ENCODE results near the gene ADAM8. TPM values are rescaled to one million over a fixed set of nuclear protein-coding genes. Genes with fewer than 3 reads are reported as not detected.

The ADAM8 gene
- total and polyA plus RNA-seq, 10 of the 15 experiments (the other 5 are each of a cell fraction or from before 2014, with no cell fraction given) = 0.37 to 92.7 (median 21.7) TPM

DNA sequence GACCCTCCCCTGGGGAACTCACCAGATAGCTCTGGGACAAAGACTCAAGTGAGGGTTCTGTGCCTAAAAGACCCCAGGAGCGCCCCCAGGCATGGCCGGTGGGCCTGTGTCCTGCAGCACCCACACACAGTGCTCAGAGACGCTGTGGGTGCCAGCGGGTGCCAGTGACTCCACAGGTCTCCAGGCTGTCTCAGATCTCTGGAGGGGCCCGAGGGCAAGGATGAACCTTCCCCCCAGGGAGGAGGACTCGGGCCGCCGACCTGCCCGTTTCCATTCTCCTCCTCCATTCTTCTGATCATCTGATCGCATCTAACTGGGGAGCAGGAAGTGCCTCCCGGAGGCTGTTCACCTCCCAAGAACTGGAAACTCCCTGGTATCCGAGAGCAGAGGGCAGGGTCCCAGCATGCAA is 980 bp downstream of the ADAM8 start:
- Histone ChIP-seq H3K9ac (ENCODE audit: control insufficient read depth, insufficient read depth, low read length) (peak overlapping the region; percentile 92), H3K79me2 (ENCODE audit: control insufficient read depth, insufficient read depth, low read length) (peaks cover 23% of the 10 kb centered on the region), H3K4me1 (ENCODE audit: control insufficient read depth, insufficient read depth, low read length) (peaks cover 33% of the 10 kb centered on the region), H4K20me1 (ENCODE audit: control insufficient read depth, insufficient read depth) (no peaks in the 10 kb centered on the region; the same call in 1 of the 2 replicates), H3K36me3 (ENCODE audit: control insufficient read depth in 2 of 2, insufficient read depth in 2 of 2, low read length in 1 of 2) (peaks cover 5 to 25% of the 10 kb centered on the region in 2 experiments), H3K27me3 (replicated peaks in 1 of 2; ENCODE audit: control insufficient read depth in 2 of 2, insufficient read depth in 2 of 2, low read length in 1 of 2) (no peaks in the 10 kb centered on the region), H2AFZ (ENCODE audit: control insufficient read depth, low read depth, low read length) (peak overlapping the region; percentile 48), H3K27ac (ENCODE audit: control insufficient read depth, insufficient read depth) (peak overlapping the region; percentile 96), H3K4me3 (peak overlapping the region; percentile 94), H3K9me3 (replicated peaks; ENCODE audit: control insufficient read depth, insufficient read depth, low read length) (no peaks in the 10 kb centered on the region), H3K4me2 (ENCODE audit: control insufficient read depth, insufficient read depth) (peak overlapping the region; percentile 90)
- FAIRE-seq (peak; percentile 88), DNase-seq (ENCODE audit: low read depth, low spot score) (no peak), ATAC-seq (peak; percentile 73)
- TF ChIP-seq RAD21 (IDR thresholded peaks at IDR 0.05; ENCODE audit: insufficient read depth, low read depth, low read length) (peak; percentile 19; the same call in 1 of the 2 replicates), TAF1 (IDR thresholded peaks at IDR 0.05; ENCODE audit: borderline replicate concordance, low read depth, low read length) (0 out of 2 replicates have a peak, but pooled peaks have one; percentile 13), POLR2AphosphoS5 (IDR thresholded peaks at IDR 0.05; ENCODE audit: low read length) (peak; percentile 67), SMAD5 (IDR thresholded peaks at IDR 0.05; ENCODE audit: low read depth) (peak; percentile 12; the same call in 1 of the 2 replicates), IKZF2 (IDR thresholded peaks at IDR 0.05) (peak in 1 of 2 experiments; percentile 9; a peak in 1 of 4 replicates), SIN3A (IDR thresholded peaks at IDR 0.05; ENCODE audit: low read depth, low read length) (0 out of 2 replicates have a peak, but pooled peaks have one; percentile 29), RELA (IDR thresholded peaks at IDR 0.05; ENCODE audit: borderline replicate concordance, partially characterized antibody) (peak; percentile 27), CHD2 (IDR thresholded peaks at IDR 0.05; ENCODE audit: borderline replicate concordance, low read depth, low read length) (no peak), CREM (IDR thresholded peaks at IDR 0.05; ENCODE audit: low read depth) (no peak), SPI1 (IDR thresholded peaks at IDR 0.05; ENCODE audit: borderline replicate concordance, insufficient read depth, low read depth, low read length) (peak; percentile 13; the same call in 1 of the 2 replicates)
- TF ChIP-seq, protein P1, sequence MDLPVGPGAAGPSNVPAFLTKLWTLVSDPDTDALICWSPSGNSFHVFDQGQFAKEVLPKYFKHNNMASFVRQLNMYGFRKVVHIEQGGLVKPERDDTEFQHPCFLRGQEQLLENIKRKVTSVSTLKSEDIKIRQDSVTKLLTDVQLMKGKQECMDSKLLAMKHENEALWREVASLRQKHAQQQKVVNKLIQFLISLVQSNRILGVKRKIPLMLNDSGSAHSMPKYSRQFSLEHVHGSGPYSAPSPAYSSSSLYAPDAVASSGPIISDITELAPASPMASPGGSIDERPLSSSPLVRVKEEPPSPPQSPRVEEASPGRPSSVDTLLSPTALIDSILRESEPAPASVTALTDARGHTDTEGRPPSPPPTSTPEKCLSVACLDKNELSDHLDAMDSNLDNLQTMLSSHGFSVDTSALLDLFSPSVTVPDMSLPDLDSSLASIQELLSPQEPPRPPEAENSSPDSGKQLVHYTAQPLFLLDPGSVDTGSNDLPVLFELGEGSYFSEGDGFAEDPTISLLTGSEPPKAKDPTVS (IDR thresholded peaks at IDR 0.05; ENCODE audit: low read depth, low read length) = 0 out of 2 replicates have a peak, but pooled peaks have one; percentile 16
- TF ChIP-seq, protein P2, sequence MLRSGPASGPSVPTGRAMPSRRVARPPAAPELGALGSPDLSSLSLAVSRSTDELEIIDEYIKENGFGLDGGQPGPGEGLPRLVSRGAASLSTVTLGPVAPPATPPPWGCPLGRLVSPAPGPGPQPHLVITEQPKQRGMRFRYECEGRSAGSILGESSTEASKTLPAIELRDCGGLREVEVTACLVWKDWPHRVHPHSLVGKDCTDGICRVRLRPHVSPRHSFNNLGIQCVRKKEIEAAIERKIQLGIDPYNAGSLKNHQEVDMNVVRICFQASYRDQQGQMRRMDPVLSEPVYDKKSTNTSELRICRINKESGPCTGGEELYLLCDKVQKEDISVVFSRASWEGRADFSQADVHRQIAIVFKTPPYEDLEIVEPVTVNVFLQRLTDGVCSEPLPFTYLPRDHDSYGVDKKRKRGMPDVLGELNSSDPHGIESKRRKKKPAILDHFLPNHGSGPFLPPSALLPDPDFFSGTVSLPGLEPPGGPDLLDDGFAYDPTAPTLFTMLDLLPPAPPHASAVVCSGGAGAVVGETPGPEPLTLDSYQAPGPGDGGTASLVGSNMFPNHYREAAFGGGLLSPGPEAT (IDR thresholded peaks at IDR 0.05; ENCODE audit: low read depth) = peak; percentile 46
- TF ChIP-seq, protein P3, sequence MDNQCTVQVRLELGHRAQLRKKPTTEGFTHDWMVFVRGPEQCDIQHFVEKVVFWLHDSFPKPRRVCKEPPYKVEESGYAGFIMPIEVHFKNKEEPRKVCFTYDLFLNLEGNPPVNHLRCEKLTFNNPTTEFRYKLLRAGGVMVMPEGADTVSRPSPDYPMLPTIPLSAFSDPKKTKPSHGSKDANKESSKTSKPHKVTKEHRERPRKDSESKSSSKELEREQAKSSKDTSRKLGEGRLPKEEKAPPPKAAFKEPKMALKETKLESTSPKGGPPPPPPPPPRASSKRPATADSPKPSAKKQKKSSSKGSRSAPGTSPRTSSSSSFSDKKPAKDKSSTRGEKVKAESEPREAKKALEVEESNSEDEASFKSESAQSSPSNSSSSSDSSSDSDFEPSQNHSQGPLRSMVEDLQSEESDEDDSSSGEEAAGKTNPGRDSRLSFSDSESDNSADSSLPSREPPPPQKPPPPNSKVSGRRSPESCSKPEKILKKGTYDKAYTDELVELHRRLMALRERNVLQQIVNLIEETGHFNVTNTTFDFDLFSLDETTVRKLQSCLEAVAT (IDR thresholded peaks at IDR 0.05) = no peak
- TF ChIP-seq, protein P4, sequence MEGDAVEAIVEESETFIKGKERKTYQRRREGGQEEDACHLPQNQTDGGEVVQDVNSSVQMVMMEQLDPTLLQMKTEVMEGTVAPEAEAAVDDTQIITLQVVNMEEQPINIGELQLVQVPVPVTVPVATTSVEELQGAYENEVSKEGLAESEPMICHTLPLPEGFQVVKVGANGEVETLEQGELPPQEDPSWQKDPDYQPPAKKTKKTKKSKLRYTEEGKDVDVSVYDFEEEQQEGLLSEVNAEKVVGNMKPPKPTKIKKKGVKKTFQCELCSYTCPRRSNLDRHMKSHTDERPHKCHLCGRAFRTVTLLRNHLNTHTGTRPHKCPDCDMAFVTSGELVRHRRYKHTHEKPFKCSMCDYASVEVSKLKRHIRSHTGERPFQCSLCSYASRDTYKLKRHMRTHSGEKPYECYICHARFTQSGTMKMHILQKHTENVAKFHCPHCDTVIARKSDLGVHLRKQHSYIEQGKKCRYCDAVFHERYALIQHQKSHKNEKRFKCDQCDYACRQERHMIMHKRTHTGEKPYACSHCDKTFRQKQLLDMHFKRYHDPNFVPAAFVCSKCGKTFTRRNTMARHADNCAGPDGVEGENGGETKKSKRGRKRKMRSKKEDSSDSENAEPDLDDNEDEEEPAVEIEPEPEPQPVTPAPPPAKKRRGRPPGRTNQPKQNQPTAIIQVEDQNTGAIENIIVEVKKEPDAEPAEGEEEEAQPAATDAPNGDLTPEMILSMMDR (IDR thresholded peaks at IDR 0.05 in 2 of 3, conservative IDR thresholded peaks at IDR 0.05 in 1 of 3; ENCODE audit: control insufficient read depth in 2 of 3, extremely low read depth in 1 of 3, insufficient read depth in 1 of 3, low read depth in 3 of 3, low read length in 3 of 3) = peak; percentile 47 to 64 (median 59)
- intact Hi-C loops (cut with micrococcal nuclease; ENCODE audit: unreplicated experiment) = loop anchor here (2.0 kb wide), 1 partner anchor 33 kb away; the partner anchor contains the start of genes TUBGCP2 and ZNF511
- ChIA-PET RAD21 (ENCODE audit: unreplicated experiment) (interaction anchor here (1.2 to 2.4 kb wide), 4 partner anchors 15 to 132 kb away, joined by 3 to 9 read pairs (median 4); no protein-coding TSS in a partner anchor), POLR2A (interaction anchor here (0.5 to 1.5 kb wide), 6 partner anchors 9 to 115 kb away, joined by 3 to 7 read pairs (median 4); no protein-coding TSS in a partner anchor), SMC1A (ENCODE audit: uncharacterized antibody, unreplicated experiment) (interaction anchor here (1.0 to 1.5 kb wide), 3 partner anchors 13 to 128 kb away, joined by 4 to 5 read pairs (median 4); no protein-coding TSS in a partner anchor), CTCF (interaction anchor here (1.0 to 3.2 kb wide), 6 partner anchors 15 to 129 kb away, joined by 4 to 15 read pairs (median 4); no protein-coding TSS in a partner anchor)
- BruUV-seq (replicated peaks) = TSS peak; percentile 89
- WGBS (ENCODE audit: insufficient coverage, insufficient replicate concordance, low lambda C conversion rate, missing lambda C conversion rate) = under 1% methylated on average over 12 of the region's 12 CpGs
- in situ Hi-C loops (cut with MboI) = no loop called here
